Testis (tissue), 2 donors: ENCODE data around the gene ALK.

Experiments used
- CTCF ChIP-seq, 3 experiments: fragments of 450-650 bp in 2 of 3; fragments of 200-600 bp in 1 of 3; sonication (generic) in 1 of 3; IDR thresholded peaks; one replicate each; pipeline ENCODE4 v1.5.1; 2016 to 2019; ENCODE audit warnings: antibody characterized with exemption in 3 of 3, mild to moderate bottlenecking in 2 of 3, moderate library complexity in 1 of 3
- POLR2A ChIP-seq: fragments of 450-650 bp; IDR thresholded peaks from one replicate; pipeline ENCODE4 v1.6.1; 2017; ENCODE audit warnings: antibody characterized with exemption, mild to moderate bottlenecking, moderate library complexity

- TF ChIP-seq CTCF (IDR thresholded peaks at IDR 0.05) (no peak), POLR2A (no peak)
These were observed 113.1 kb downstream of the ALK start for GRCh38 chr2:29808321-29808720.
